Cortex of kidney (tissue), 1 donor: ENCODE measurements around the gene ZNF189.

Experiments used
- DNase-seq: peaks from one replicate; lab custom pipeline; 2025; lab: John Stamatoyannopoulos, UW

Gene ZNF189

DNA sequence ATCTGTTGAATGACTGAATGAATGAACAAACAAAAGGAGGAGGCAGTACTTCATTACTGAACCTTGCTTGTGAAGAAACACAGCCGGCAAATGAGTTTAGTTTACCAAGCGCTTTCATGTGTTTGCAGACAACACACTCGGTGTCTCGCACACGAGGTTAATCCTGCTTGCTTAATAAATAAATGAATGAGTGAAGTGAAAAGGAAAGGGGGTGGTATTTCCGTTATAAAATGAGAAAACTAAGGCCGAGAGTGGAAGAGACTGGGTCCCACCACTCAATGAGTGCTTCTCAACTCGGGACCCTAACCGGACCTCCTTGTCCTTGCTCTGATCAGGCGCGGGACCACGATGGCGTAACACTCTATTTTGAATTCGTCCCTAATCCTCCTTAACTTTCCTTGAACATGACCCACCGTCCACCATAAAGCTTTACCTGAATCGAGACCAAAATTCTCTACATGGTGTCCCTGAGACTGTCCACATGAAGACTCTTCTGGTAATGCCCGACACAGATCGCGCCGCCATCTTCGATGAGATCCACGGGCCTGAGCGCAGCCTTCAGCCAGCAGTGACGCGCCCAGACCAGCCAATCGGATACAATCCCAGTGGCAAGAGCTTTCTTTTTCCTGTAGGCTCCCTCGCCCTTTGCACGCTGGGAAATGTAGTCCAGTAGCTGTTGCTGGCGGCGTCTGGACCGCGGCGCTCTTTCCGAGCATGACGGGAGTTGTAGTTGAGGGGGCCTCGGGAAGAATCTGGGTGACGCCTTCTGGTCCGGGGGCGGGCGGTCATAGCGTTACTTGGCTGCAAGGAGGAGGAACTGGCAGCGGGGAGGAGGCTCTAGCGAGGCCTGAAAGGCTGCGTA is at the start of gene ZNF189, which contains the start of gene MRPL50:
ZNF189 (plus strand) TSS at position 784 of the 862 bp plus-strand sequence. CDS start 306 bp downstream, outside the sequence.
MRPL50 (minus strand) TSS at position 551 of the 862 bp plus-strand sequence; CDS start at position 525, 26 bp downstream.
- DNase-seq: no peak

DNA sequence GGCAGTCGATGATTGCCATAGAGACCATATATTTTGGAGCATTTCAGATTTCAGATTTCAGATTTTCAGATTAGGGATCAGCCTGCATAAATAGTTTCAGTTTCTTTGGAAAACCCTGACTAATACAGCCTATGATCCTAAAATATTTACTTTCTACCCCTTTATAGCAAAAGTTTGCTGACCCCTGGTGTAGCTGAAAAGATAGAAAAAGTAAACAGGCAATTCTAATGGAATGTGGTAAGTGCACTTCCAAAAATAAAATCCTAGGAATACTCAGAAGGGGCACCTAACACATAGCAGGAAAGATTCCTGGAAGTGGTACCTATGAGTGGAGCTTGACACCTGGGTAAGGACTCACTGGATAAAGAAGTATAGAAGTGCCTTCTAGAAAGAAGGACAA is 48.4 kb upstream of the ZNF189 start:
- DNase-seq: no peak

DNA sequence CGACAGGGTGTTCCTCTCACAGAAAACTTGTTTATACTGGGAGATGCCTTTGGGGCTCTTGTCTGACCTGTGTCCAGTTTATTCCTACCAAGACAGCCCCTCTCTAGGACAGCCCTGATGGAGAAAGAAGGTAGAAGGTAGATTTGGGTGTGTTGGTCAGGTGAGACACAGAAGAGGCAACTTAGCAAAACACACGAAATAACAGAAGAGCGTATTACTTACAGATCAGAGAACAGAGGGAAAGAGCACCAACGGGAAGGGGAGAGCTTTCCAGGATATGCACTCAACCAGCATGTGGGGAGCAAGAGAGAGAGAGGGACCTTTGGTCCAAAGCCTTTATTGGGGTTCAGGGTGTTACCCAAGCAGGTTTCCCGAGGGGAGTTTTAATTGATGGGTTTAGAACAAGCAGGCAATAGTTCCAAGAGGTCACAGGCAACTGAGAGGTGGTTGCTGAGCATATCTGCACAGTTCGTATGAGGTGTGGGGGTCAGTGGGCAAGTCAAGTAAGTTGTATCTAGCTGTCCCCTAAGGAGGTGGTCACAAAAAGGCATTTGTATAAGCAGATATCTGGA is 45.7 kb upstream of the ZNF189 start:
- DNase-seq: no peak

DNA sequence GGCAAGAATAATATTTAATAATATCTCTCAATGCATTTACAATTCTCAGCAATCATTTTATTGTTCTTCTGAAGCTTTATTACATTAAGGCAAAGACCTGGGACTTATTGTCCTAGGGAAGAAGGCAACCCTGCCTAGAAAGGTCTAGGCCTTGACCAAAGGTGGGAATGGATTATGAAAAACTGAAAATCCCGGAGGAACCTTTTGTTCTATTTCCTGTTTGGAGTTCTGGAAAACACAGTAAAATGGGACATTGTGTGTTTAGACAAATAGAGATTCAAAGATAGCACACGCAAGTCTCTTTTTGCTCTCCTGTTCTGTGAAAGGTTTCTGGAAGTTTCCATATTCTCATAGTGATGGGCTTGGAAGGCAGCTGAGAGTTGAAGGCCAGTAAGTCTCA is 45.0 kb upstream of the ZNF189 start:
- DNase-seq: no peak

DNA sequence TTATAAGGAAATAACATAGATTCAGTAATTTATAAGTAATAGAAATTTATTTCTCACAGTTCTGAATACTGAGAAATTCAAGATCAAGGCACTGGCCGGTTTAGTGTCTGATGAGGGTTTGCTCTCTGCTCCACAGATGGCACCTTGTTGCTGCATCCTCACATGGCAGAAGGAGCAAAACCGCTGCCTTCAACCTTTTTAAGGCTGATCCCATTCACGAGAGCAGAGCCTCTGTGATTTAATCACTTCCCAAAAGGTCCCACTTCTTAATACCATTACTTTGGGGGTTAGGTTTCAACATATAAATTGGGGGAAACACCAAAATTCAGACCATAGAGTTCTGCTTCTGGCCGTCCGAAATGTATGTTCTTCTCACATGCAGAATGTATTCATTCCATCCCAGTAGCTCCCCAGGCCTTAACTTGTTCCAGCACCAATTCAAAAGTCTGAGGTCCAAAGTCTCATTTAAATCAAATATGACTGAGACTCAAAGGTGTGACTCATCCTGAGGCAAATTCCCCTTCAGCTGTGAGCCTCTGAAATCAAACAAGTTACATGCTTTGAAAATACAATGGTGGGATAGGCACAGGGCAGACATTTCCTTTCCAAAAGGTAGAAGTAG is 44.4 kb upstream of the ZNF189 start:
- no peak for DNase-seq

DNA sequence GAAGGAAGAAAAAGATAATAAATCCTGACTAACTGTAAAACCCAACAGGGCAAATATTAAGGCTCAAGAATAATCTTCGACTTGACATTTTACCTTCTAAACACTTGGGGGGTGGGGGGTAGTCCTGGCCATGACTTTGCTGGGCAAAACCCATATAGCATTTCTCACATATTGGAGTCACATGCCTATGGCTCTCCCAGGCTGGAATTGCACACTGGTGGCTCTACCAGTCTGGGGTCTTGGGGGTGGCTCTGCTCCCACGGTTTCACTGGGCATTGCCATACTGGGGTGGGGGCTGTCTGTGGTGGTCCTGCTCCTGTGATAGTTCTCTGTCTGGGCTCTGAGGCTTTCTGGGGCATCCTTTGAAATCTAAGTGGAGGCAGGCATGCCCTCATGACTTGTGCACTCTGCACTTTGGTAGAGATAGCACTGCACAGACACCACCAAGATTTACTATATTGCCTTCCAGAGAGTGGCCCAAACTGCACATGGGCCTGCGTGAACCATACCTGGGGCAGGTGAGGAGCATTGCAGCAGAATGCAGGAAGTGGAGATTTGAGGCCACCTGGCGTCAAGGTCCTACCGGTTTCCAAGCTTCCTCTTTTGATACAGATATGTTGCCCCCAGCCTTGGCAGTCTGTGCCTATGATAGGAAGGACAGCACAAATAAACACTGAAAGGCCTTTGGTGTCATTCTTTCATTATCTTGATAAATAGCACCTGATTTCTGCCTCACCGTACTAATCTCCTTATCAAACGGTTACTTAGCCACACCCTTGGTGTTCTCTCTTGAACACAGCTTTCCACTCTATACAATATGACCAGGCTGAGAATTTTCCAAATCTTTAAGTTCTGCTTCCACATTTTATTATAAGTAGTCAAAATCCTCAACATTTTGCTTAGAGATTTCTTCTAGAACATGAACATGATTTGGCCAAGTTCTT is 43.6 kb upstream of the ZNF189 start:
- DNase-seq: no peak

DNA sequence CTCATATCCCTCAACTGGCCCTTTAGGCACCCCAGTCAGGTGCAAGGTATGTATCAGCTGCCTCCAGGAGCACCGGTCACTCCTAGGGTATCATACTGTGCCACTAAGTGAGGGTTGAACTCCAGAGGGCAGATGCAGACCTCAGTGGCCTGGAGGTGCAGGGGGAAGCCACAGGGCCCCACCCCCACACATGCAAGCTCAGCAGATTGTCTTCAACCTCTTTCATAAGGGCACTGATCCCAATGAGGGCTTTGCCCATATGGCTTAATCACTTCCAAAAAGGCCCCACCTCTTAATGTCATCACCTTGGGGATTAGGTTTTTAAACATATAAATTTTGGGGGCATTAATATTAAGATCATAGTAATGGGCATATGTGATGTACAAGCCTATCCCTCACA is 42.0 kb upstream of the ZNF189 start:
- DNase-seq: no peak

DNA sequence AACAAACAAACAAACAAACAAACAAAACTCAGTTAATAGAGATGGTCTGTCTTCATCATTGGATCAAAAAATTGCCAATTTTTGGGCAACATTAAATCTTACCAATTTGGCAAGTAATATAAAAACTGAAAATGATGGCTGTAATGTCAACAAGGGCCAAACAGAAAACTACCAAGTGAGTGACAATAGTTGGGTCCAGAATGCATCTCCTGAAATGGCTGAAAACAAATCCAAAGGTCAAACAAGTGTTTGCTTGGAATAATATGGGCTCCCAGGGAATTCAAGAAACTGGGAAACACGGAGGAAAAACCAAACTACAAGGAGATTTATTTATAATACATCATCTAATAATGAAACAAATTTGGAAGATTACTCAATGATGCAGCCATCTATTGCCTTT is 39.0 kb upstream of the ZNF189 start:
- no peak for DNase-seq

DNA sequence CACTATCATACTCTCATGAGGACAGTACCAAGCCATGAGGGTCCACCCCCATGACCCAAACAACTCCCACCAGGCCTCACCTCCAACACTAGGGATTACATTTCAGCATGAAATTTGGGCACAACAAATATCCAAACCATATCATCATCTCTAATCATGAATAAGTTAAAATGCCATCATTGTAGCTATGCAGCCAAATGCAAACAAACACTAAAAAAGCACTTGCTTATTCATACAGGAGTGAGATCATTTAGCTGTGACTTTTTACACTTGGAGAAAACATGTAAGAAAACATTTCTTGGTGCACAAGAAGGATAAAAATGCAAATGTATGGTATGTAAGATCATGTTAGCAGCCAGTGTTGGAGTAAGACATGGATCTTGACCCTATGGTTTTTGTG is 38.0 kb upstream of the ZNF189 start:
- DNase-seq: no peak

DNA sequence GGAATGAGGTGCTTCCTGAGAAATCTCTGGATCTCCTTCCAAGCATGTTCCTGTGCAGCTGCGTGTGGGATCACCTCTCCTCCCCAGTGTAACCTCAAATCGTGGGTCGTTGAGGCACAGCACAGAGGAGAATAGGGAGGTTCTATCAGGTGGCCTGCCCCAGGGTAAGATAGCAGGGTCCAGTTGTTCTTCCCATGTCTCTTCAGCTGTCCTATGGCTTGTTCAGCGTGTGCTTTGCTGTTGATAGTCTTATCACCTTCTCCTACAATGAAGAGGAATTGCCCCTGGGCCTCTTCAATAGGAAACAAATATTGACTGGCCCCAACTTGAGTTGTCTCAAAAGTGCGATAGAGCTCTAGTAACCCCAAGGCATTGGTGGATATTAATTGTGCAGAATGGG is 36.2 kb upstream of the ZNF189 start:
- DNase-seq: no peak

DNA sequence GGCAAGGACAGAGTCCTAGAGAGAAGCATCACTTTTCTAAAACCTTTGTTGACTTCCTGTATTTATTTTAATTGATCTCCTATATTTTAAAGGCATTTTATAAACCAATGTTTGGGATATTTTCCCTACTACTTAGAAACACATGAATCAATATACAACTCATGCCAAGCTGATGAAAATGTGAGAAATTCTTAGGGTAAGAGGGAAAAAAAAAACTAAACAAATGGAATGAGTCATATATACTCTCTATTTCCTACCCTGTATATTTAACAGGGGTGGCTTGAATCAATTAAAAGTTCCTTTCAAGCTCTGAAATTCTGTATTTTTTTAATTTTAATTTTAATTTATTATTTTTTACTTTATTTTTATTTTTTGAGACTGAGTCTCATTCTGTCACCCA is 33.5 kb upstream of the ZNF189 start:
- no peak for DNase-seq

DNA sequence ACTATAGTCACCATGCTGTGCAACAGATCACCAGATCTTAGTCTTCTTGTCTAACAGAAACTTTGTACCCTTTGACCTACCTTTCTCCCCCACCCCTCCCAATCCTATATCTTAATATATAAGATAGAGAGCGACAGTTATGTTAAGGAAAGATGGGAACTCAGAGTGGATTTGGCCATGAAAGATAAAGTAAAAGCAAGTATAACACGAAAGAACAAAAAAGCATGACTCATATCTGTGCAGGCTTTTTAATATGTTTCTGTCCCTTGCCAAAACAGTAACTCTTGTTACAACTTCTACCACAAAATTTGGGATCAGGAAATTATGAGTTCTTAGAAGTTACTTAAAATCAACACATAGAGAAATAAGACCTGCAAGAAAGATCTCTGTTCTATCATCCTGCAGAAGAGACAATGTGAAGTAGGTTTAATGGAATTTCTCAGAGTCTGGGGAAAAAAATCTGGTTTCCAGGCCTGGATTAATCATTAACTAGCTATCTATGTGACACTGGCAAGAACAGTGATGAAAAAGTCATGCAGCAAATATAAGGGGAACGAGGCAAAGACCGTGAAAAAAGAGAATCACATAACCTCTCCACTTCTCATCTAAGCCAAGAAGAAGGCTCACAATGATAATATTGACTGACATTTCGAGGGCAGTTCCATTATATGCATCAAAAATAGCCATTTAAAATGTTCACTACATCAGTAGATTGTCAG is 32.5 kb upstream of the ZNF189 start:
- DNase-seq: no peak

DNA sequence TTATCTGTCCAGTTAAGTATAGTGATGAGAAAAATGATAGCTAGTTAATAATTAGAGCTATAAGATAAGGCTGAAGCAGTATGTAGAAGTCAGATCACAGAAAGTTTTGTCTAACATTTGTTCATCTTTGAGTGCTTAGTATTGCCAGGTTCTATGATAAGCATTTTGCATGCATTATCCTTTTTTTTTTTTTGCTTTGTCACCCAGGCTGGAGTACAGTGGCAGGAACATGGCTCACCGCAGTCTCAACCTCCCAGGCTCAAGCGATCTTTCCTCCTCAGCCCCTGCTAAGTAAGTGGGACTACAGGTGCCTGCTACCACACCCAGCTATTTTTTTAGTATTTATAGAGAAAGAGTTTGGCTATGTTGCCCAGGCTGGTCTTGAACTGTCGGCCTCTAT is 31.3 kb upstream of the ZNF189 start:
- DNase-seq: no peak

DNA sequence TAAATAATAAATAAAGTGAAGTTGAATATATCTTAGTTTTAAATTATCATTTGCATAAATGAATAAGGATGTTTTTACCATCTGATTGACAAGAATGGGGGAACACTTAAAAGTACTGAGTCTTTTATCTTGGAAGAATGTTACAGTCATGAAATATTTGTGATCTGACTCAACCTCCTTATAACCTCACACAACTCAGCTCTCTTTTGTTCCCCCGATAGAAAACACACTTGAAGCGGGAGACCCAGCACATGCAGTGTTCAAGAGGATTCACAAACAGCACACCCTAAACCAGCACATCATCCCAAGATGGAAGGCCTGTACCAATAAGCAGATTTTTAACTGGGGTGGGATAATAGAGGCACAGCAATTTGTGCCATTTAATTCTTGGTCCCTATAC is 29.4 kb upstream of the ZNF189 start:
- DNase-seq: no peak

DNA sequence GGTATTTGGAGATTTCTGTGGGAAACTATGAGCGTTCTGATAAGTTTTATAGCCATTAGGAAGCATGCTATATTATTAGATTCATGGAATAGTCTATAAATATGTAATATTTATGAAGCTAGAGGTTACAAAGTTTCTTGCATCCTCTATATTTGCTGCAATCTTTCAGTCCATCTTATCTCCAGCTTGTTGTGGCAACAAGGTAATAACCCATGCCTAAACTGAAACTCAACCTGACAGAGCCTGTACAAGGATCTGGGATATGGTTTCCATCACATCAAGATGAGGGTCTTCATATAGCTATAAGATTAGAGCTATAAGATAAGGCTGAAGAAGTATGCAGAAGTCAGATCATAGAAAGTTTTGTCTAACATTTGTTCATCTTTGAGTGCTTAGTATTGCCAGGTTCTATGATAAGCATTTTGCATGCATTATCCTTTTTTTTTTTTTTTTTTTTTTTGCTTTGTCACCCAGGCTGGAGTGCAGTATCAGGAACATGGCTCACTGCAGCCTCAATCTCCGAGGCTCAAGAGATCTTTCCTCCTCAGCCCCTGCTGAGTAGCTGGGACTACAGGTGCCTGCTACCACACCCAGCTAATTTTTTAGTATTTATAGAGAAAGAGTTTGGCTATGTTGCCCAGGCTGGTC is 28.6 kb upstream of the ZNF189 start:
- no peak for DNase-seq

DNA sequence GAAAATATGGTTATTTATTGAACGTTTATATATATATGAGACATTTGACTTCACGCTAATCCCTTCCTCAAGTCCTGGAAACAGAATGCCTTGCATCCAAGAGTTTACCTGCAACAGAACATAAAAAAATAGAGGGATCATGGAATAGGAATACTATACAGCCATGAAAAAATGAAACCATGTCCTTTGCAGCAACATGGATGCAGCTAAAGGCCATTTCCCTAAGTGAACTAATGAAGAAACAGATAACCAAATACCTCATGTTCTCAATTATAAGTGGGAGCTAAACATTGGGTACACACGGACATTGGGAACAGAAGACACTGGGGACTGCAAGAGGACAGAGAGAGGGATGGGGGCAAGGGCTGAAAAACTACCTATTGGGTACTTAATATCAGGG is 26.8 kb upstream of the ZNF189 start:
- no peak for DNase-seq

DNA sequence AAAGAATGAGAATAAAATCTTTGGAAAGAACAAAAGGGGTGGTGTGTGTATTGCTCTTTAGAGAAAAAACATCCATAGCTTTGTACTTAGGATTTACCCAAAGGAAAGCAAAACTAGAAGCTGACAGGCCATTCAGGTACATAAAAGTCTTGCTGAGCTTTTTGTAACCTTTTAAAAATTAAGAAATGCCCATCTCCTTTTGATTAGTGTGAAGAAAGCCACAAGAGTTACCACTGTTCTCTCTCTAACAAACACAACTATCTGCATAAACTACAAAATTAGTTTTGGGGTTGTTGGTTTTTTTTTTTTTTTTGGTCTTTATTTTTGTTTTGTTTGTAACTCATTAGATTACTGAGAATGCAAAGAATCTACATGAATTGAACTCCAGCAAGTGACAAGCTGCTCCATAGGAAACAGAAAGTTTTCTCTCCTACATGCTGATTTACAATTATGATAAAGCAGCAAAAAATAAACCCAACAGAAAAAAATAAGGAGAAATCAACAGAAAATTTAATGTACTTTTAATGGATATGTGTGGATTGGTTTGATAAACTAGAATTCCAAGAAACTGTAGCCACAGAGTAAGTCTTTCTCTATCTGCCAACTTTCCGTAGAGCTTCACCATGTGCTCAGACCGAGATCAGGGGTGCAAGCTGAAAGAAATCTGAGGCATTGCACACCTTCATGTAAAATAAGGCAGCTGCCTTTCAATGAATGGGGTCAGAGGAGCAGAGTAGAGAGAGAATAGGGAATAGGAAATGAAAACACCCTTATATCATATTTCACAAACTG is 26.1 kb upstream of the ZNF189 start:
- DNase-seq: no peak

DNA sequence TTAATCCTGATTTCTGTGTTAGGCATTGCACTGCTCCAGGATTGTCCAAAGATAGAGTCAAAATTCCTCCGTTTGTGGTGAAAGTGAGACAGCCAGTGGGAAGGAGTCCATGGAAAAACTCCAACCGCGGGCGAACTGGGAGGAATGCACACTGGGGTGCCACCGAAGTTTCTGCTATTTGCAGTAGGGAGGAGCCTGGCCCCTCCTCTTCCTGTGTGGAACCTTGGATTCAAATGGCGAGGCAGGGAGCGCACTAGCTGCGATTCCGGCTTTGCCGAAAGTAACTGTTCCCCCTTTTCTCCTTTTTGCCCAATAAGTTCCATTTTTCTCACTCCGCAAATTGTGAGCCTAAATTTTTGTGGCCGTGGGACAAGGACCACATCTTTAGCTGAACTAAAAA is 23.1 kb upstream of the ZNF189 start:
- DNase-seq: no peak

DNA sequence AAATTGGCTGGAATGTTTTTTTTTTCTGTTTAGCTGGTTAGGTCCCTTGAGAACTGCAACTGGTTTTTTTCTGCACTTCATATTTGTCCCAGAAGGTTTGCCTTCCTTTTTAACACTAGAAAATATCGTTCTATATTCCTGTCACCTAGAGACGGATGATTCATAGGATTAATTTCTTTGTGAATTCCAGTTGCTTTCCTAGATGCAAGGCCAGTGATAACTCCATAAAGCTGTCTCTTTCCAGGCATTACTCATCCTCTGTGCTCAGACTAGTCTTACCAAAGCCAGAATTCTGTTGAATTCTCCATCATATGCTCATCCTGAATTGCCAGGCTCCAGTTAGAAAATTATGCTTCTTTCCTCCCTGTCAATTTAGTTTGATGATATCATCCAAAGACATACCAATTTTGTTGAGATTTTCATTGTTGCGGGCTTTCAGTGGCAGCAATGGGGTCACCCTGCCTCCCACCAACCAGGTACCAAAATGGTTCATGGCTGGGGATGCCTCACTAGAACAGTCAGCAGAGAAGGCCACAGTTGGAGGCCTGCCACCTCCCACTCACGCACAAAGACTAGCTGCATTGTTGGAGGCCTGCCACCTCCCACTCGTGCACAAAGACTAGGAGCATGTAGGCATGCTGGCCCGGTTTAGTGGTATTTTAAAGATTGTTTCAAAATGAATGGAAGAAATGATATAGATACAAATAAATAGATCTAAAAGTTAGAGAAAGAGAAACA is 22.4 kb upstream of the ZNF189 start:
- no peak for DNase-seq
